ENCODE data around the gene KIF26A.
"Not testable (repeated sequence)": the region's sequence is repeated elsewhere in the genome, so short reads cannot be mapped to it uniquely, and the experiment has no call there.

Gene KIF26A

DNA sequence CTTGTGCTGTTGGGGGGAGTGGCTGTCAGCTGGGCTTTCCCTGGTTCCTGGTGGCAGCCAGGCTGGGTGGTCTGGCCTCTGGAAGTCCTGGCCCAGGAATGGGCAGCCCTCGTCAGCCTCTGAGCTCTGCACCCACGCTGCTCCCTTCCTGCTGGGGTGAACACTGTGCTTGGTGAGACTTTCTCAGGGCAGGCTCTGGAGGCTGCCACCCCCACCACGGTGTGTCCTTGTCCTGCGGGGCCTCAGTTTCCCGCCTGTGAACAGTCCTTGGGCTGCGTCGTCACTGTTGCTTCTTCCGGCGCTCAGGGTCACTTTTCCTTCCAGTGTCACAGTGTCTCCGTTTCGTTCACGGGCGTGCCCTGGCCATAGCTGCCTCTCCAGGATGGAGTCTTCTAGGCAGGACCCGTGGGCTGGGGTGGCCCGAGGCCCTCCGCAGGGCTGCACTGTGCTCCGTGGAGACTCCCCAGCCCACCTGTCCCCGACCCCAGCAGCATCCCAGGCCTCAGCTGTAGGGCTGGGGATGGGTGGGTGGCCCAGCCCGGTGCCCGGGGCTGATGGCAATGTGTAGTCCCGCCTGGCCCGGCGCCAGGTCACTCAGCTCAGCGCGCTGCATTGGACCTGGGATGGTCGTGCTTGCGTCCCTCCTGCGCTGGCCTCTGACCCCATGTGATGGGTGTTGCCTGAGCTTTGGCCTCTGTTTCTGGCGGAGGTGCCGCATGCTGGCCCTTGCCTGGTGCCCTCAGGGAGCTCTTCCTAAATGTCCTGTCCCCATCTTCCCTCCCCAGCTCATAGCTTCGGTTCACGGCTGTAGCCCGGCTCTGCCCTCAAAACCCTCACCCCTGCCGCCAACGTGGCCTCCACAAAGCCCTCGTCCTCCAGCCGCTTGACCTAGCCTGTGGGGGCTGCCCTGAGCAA, 6.8 kb downstream of the KIF26A start:
- no peak for DNase-seq

DNA sequence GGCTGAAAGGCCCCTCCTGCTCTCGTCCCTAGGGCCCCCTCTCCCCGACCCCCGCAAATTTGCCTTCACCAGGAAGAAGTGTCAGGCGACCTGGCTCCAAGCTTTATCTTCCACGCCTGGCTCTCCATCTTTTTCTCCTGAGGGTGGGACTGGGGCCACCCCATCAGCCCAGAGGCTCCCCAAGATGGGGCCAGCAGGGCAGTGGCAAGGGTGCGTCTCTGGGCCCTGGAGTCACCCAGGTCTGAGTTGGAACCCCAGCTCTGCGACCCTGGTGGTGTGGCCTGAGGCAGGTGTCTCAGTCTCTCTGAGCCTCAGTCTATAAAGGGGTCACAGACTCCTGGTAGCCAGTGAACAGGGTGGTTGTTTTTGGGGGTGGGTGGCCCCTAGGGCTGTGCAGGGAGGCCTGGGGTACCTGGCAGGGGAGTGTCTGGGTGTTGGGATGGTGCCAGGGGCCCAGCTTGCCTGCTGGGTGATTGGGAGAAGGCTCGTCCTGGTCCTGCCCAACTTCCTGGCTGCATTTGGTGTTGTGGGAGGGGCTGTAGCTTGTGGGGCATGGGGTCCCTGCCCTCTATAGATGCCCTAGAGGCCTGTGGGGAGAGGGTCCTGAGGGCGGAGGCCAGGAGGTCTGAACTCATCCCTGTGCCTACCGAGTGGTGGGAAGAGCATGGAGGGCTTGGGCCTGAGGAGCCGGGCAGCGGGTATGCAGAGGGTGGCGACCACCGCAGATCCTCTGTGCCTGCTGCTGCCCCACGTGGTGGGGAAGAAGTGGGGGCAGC, 7.6 kb downstream of the KIF26A start:
- DNase-seq = no peak

DNA sequence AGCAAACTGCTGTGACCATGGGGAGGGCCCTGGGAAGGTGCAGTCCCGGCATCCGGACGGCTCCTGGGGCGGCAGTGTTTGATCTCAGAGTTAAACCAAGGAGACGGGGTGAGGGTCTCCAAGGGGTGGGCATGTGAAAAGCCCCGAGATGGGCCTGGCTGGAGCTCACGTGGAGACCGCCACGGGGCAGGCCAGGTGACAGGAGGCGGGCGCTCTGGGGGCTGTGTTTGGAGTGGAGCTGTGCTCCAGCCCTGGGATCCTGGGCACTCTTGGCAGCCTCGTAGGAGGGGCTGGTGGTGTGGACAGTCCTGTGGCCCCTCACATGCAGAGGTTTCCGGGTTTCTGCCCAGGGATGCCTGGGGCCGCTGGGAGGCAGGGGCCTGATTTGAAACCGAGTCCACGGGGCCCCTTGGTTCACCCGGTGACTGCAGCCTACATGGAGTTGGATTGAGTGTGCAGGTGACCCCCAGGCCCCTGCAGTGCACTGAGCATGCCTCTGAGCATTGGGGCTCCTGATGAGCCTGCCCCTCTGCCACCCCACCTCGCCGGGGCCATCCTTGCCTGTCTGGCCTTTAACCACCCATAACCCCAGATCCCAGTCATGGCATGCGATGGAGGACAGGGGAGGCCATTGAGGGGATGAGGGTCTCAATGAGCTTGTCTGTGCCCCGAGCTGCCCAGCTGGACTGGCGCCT, 8.4 kb downstream of the KIF26A start:
- DNase-seq = no peak

DNA sequence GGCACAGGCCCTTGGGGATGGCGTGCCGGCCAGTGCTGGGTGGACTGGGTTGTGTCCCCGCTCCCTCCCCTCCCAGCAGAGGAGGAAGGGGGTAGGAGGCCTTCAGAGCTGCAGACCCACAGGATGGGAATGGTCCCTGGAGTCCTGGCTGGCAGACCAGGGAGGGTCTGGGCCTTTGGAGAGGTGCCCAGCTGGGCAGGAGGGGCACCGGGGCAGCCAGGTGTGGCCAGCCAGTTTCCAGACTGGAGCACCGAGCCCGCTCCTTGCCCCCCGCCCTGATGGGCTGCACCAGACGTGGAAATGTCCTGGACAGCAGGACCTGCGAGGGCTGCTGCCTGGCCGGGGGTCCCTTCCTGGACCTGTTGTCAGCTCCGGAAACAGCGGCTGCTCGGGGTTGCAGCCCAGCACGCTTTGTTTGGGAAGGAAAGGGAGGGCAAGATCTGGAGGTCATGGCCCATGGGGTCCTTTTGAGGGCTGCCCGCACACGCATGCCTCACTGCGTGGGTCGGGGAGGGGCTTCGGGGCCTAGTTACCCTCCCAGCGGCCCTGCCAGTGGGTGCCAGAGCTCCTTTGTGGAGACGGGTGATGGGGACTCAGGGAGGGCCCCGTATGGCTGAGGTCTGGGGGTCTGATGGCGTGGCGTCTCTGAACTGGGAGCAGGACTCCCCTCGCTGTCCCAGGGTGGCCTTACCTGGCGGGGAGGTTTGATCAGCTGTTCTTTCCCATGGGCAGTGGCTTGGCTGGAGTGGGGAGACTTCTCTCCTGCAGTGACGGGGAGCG, 9.1 kb downstream of the KIF26A start:
- DNase-seq = no peak

DNA sequence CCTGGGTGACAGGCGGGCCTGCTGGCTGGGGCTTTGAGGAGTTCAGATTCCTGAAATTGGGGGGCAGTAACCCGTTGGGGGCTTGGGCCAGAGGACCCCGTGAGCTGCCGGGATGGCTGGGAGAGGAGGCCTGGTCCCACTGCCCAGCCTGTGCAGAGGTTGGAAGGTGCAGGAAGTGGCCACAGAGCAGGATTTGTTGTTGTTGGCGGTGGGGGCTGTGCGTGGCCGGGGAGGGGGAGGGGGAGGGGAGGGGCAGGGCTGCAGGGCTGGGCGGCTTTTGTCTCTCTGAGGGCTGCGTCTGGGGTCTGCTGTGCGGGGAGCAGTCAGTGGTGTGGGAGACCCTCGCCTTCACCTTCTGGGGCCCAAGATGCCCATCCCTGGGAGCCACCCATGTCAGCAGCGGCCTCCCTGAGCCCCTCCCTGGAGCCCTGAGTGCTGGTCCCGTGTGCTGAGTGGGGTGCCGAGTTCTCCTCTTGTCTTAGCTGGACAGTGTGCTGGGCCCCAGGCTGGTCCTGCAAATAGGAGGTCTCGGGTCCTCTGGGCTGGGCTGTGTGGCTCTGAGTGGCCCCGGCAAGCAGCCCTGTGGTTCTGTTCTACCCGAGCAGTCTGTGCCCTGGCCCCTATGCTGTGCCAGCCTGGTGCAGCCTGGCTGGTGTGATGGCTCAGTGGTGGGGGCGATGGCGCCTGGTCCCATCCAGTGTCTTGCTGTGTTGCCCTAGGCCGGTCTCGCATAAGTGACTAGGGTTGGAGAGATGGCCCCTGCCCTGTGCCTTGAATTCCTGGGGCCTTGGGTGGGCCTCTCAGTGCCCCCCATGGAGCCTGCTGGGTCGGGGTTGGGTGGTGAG, 10.3 kb downstream of the KIF26A start:
- no peak for DNase-seq

DNA sequence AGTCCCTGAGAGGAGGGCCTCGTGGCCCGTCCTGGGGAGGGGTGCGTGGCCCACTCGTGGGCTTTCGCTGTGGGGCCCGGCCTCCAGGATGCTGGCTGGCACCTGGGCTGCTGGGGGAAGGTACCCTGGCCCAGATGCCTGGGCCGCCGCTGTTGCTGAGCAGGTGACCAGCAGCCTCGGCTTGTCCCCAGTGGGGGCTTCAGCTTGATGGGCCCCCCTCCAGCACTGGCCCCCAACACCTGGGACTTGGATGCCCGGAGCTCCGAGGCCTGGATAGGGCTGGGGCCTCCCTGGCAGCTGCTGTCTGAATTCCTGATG, 10.8 kb downstream of the KIF26A start:
- DNase-seq = no peak

DNA sequence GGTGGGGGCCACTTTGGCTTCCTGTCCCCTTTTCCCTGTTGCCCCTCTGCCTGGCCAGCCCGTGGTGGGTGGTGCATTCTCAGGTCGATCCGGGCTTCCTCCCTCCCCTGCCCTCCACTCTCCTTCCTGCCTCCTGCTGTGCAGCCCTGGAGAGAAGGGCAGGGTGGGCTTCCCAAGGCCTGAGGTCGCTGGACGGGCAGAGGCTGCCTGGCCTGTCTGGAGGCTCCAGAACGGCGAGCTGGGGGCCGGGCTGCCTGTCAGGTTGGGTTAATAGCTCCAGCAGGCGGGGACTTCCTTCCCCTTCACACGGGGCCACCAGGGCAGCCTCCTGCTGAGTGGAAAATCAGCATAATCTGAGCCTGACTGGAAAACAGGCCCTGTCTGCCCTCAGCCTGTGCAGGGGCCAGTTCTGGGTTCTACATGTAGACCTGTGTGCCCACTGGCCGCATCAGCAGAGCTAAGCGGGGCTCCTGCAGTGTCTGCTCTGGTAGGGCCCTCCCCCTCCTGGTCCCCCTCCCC, 11.3 kb downstream of the KIF26A start:
- DNase-seq = peak in 1 of 2 donors; percentile 6

DNA sequence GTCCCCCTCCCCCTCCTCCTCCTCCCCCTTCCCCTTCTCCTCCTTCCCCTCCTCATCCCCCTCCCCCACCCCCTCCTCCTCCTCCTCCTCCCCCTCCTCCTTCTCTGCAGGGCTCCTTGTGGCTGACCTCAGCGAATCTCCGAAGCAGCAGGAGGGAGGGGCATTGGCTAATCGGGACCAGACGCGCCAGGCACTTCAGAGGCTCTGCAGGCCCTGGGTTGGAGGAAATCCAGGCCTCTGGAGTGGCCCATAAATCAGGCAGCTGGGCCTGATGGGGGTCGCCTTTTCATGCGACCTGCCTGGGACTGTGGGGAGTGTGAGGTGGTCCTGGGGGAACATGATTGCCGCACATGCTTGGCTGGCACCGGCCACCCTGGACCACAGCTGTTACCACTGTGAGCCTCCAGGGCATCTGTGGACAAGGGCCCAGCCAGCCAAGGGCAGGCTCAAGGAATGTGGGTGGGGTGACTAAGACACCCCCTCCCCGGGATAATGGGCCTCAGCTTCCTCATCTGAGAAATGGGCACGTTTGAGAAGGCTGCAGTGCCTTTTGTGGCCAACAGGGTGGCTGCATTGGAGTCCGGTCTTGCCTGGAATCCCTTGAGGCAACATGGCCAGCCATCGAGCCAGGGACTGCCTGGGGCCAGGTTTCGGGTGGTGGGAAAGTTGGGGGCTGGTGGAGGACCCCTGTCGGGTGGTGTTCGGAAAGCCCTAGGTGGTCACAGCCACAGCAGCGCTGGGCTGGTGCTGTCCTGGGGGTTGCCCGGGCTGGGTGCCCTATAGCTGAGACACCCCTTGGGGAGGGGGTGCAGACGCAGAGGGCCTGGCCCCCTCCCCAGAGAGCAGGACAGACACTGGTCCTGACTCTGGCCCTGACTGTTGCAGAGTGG, 12.0 kb downstream of the KIF26A start:
- no peak for DNase-seq

DNA sequence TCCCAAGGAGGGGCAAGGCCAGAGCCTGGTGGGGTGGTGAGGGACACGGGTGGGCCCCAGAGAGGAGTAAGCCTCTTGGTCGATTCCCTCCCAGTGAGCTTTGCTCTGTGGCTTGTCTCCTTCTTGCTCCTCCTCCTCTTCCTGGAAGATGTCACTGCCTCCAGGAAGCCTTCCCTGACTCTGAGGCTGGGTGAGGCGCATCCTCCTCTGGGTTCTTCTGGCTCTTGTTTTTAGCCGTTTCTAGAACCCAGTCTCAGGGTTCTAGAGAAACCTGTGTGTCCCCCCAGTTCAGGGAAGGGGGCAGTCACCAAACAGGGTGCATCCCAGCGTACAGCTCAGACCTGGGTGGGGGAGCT, 12.6 kb downstream of the KIF26A start:
- no peak for DNase-seq

DNA sequence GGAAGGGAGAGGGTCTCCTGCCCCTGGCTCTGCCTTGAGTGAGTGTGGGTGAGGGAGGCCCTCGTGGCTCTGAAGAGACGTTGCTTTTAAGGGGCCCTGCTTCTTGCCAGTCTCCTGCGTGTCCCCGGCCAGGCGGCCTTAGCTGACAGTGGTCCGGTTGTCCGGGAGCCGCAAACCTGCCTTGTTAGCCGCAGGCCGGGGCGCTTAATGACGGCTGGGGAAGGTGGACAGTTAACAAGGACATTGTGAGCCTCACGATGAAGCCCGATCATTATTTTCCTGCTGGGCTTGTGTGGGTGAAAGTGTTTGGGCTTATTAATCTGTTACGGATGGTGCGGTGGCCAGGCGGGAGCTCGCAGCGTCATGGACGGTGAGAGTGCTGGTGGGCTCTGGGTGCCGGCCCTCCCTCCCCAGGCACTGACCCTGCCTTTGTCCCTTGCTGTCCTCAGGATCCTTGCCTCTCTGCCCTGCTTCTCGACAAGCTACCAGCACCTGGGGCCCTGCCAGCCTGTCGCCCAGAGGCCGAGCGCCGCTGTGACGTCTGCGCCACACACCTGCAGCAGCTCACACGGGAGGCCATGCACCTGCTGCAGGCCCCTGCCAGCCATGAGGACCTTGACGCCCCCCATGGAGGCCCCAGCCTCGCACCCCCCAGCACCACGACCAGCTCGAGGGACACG, 13.3 kb downstream of the KIF26A start:
- DNase-seq = no peak

DNA sequence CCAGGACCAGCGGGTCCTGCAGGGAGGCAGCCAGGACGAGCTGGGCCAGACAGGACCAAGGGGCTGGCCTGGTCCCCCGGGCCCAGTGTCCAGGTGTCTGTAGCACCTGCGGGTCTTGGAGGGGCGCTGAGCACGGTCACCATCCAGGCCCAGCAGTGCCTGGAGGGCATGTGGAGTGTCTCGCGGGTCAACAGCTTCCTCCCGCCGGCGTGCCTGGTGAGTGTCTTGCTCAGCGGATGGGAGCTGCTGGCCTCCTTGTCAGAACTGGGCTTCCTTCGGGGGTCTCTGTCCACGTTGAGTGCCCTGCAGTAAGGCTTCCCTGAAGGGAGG, 13.8 kb downstream of the KIF26A start:
- no peak for DNase-seq

DNA sequence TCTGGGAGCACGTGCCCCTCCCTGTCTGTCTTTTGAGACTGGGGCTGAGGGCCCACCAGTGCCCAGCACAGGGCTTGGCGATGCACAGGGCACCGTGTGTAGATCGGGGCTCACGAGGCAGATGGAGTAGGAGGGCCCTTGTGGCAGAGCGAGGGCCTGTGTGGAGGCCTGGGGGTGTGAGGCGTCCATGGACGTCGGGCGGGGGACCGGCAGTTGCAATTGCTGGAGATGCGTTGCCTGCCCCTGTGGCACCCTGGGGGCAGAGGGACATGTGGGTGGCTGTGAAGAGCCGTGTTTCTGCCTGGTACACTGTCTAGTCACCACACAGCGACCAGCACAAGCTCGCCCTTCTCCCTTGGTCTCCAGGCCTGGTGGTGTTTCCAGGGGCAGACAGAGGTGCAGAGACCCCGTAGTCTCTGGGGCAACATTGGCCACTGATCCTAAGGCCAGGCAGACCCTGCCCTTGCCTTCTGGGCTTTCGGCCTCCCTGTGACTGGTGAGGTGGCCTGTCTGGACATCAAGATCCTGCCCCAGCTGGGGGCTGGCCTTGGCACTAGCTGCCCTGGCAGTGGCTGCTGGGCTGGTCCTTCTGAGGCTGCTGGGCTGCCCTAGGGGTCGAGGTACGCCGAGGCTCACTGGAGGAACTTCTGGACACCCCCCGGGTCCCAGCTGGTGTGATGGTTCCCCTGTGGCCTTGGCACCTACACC, 14.5 kb downstream of the KIF26A start:
- no peak for DNase-seq

DNA sequence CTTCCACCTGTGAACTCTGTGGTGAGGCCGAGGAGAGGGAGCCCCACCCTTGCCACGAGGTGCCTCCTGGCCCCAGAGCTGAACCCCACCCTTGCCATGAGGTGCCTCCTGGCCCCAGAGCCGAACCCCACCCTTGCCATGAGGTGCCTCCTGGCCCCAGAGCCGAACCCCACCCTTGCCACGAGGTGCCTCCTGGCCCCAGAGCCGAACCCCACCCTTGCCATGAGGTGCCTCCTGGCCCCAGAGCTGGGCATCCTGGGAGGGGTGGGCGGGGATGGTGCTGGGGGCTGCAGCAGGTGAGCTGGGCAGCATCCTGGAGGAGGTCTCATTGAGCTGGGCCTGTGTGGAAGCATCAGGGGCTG, 15.0 kb downstream of the KIF26A start:
- not testable (repeated sequence) for DNase-seq

DNA sequence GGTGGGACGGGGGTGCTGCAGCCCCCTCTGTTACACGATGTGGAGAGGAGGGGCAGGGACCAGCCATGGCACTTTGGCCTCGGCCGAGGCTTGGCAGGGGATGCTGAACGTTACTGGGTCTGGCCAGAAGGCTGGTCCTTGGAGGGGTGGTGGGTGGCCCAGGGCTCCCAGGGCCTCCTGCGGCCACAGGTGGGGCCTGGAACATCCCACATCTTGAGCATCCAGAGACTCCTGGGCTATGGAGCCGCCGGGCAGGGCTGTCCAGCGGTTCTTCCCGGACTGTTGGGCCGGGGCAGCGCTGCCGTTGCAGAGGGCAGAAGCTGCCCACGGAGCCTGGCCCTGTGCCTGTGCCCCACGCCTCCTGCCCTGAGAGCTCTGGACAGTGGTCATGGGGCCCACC, 15.9 kb downstream of the KIF26A start:
- DNase-seq = no peak

DNA sequence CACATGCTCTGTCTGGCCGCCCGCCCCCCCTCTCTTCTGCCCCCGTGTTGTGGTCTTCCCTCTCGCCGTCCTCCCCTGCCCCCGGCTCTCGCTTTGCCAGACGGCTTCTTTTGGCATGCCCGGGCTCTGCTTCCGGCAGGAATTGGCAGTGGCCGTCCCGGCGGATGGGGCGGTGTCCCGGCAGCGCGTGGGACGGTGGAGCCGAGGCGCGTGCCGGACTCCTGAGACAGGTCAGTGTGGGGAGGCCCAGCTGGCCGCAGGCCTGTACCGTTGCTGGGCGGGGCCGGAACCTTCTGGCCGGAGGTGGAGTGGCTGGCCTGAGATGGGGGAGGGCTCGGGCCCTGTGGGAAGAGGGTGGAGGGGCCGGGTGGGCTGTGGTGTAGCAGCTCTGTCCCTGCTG, 17.1 kb downstream of the KIF26A start:
- no peak for DNase-seq

DNA sequence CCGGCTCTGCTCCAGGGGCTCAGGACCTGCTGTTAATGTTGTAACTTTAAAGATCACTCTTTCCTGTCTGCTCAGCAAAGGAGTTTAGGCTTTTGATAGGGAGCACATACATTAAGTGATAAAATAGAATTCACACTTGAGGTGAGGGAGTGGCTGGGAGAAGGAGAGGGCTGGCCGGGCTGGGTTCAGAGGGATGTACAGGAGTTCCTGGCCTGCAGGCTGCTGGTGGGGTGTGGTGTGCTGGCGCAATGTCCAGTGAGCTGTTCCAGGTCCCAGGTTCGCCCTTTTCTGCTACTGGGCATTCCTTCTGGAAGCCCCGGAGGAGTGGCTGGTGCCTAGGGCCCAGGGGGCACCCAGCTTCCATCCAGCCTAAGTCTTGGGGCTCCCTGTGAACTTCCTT, 17.8 kb downstream of the KIF26A start:
- DNase-seq = no peak

DNA sequence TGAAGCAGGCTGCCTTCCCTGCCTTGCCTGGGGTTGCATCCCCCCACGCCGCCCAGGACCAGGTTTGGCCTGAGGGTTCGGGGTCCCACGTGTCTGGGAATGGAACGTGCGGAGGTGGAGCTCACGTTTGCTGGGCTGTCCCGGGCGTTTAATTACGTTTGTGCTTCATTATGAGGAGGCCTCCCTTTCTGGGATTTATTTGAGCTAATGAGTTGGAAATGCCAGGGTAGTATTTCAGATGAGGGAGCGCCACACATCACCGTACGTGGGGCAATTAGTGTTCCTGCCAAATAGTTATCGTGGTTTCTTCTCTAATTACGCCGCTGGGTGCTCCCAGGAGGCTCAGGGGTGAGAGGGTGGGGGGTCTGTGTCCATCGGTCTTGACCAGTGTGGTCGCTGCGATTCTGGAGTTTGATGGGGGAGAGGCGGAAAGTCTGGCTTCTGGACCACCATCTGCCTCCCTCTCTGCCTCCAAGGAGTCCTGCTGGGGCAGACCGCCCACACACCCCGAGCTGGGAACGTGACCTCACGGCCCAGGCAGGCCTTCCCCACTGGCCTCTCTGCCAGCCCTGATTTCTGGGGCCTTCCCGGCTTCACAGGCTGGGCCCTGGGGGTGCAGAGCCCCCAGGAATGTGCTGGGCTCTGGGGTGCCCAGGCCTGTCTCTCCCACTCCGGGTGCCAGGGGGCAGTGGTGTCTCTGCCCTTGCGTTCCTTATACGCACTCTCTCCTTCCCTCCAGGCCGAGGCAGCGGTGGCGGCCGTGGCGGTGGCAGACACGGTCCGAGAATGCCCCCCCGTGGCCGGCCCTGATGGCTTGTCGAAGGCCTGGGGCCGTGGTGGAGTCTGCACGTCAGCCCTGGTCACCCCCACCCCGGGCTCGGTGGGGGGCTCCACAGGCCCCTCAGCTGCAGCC, 18.9 kb downstream of the KIF26A start:
- DNase-seq = no peak

All from inflammatory macrophage (primary cell).